H1 (cell line): Measurements from ENCODE around the gene BTBD9.

Experiments used
- CEBPB ChIP-seq: IDR thresholded peaks from 2 replicates; pipeline ENCODE4 v1.6.1; 2012; ENCODE audit warnings: low read depth, low read length
- CREB1 ChIP-seq: IDR thresholded peaks from 2 replicates; pipeline ENCODE4 v1.6.1; 2012; ENCODE audit warnings: inconsistent platforms
- EP300 ChIP-seq, 2 experiments: IDR thresholded peaks; 1 replicate in 1 of 2; 2 replicates in 1 of 2; pipeline ENCODE4 v1.6.1; 2011 to 2012; ENCODE audit warnings: low read depth in 2 of 2, low read length in 2 of 2, mild to moderate bottlenecking in 2 of 2, borderline replicate concordance in 1 of 2, inconsistent platforms in 1 of 2, moderate library complexity in 1 of 2
- POLR2AphosphoS5 ChIP-seq: IDR thresholded peaks from 2 replicates; pipeline ENCODE4 v1.6.1; 2011; ENCODE audit warnings: low read depth, low read length
- SIN3A ChIP-seq, 2 experiments: IDR thresholded peaks in 1 of 2; conservative IDR thresholded peaks in 1 of 2; 2 replicates each; pipeline ENCODE4 v1.6.1; 2011 to 2012; ENCODE audit warnings: low read length in 2 of 2, improper control_type of control experiment in 1 of 2, low read depth in 1 of 2, mild to moderate bottlenecking in 1 of 2
- TAF1 ChIP-seq: IDR thresholded peaks from 2 replicates; pipeline ENCODE4 v1.6.1; 2011; ENCODE audit warnings: mild to moderate bottlenecking, low read depth, low read length
- TF ChIP-seq, protein P1 (sequence below): IDR thresholded peaks from 2 replicates; pipeline ENCODE4 v1.6.1; 2012; ENCODE audit warnings: inconsistent platforms
- TF ChIP-seq, protein P2 (sequence below), 3 experiments: IDR thresholded peaks; 1 replicate in 2 of 3; 2 replicates in 1 of 3; pipeline versions ENCODE4 v1.5.1 to v1.6.1; 2011; ENCODE audit warnings: low read length in 3 of 3, mild to moderate bottlenecking in 3 of 3, inconsistent platforms in 2 of 3, low read depth in 1 of 3, moderate library complexity in 1 of 3; ENCODE audit not compliant: insufficient read depth in 1 of 3; ENCODE audit errors: control extremely low read depth in 1 of 3

DNA sequence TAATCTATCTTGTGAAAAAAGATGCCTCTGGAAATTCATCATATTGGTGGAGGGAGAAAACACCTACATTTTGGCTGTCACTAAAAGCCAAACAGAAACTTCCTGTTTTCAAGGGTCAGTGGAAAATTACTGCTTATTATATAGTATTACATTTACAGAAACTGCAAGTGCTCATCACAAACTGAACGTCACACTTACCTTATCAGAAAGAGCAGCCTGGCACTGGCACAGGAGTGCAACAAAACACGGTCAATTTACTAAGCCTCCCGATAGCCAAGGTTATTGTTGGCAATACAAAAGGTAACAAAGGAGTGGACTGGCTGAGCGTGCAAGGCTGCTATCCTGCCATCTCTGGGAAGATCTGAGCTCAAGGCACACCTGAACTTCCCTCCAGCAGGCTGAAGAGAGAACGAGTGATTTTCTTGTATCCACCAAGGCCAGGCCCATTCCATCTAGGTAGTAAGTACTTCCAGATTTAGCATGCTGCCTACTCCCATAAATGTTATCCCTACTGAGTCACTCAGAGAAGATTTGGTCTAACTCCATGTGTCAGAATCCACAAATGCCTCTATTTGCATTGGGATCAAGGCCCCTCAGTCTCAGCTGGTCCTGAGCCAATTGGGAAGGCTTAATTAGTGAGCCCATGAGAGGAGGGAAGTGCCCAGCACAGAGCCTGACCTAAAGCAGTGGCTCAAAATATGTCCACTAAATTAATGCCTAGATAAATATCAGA lies 399.8 kb downstream of the BTBD9 start:
- TF ChIP-seq, protein P1, sequence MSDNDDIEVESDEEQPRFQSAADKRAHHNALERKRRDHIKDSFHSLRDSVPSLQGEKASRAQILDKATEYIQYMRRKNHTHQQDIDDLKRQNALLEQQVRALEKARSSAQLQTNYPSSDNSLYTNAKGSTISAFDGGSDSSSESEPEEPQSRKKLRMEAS = no peak
- no peak for TF ChIP-seq TAF1
- no peak for TF ChIP-seq CEBPB
- TF ChIP-seq CREB1 = no peak
- no peak for TF ChIP-seq EP300 (IDR thresholded peaks at IDR 0.05; ENCODE audit: borderline replicate concordance in 1 of 2, low read depth in 2 of 2, low read length in 2 of 2)
- no peak for TF ChIP-seq POLR2AphosphoS5
- TF ChIP-seq, protein P2, sequence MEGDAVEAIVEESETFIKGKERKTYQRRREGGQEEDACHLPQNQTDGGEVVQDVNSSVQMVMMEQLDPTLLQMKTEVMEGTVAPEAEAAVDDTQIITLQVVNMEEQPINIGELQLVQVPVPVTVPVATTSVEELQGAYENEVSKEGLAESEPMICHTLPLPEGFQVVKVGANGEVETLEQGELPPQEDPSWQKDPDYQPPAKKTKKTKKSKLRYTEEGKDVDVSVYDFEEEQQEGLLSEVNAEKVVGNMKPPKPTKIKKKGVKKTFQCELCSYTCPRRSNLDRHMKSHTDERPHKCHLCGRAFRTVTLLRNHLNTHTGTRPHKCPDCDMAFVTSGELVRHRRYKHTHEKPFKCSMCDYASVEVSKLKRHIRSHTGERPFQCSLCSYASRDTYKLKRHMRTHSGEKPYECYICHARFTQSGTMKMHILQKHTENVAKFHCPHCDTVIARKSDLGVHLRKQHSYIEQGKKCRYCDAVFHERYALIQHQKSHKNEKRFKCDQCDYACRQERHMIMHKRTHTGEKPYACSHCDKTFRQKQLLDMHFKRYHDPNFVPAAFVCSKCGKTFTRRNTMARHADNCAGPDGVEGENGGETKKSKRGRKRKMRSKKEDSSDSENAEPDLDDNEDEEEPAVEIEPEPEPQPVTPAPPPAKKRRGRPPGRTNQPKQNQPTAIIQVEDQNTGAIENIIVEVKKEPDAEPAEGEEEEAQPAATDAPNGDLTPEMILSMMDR (IDR thresholded peaks at IDR 0.05; ENCODE audit: control extremely low read depth in 1 of 3, insufficient read depth in 1 of 3, low read depth in 1 of 3, low read length in 3 of 3) = no peak
- TF ChIP-seq SIN3A (conservative IDR thresholded peaks at IDR 0.05 in 1 of 2, IDR thresholded peaks at IDR 0.05 in 1 of 2; ENCODE audit: low read depth in 1 of 2, low read length in 2 of 2) = no peak
